SU-DHL-6 (cell line): ENCODE measurements around the gene TBC1D19.

Source experiments
- EZH2phosphoT487 ChIP-seq: fragments of 200-600 bp; sonication (generic), shearing (Covaris generic); conservative IDR thresholded peaks from 2 replicates; pipeline ENCODE4 v1.6.1; 2018; ENCODE audit warnings: mild to moderate bottlenecking, antibody characterized with exemption, low read length, moderate library complexity, mixed read lengths
- TF ChIP-seq, protein P1 (sequence below): fragments of 200-600 bp; sonication (generic); IDR thresholded peaks from one replicate; pipeline ENCODE4 v1.5.1; 2017; ENCODE audit warnings: antibody characterized with exemption, mild to moderate bottlenecking, low read length, moderate library complexity; ENCODE audit not compliant: insufficient read depth, poor library complexity, severe bottlenecking

DNA sequence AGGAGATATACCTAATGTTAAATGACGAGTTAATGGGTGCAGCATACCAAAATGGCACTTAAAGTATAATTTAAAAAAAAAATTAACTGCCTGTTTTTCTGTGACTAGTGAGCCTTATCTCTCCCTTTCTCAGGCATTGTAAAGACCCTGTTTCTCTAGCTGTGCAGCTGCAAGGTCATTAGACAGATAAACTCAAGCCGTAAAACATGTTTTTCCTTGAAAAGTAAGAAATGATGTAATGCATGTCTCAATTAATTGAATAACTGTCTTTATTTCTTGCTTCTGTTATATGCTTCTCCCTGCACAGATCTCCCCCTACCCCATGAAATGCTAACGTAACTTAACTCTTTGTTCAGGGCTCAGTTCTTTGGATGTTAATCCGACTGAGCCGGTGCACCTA, 10.5 kb downstream of the TBC1D19 start:
- TF ChIP-seq, protein P1, sequence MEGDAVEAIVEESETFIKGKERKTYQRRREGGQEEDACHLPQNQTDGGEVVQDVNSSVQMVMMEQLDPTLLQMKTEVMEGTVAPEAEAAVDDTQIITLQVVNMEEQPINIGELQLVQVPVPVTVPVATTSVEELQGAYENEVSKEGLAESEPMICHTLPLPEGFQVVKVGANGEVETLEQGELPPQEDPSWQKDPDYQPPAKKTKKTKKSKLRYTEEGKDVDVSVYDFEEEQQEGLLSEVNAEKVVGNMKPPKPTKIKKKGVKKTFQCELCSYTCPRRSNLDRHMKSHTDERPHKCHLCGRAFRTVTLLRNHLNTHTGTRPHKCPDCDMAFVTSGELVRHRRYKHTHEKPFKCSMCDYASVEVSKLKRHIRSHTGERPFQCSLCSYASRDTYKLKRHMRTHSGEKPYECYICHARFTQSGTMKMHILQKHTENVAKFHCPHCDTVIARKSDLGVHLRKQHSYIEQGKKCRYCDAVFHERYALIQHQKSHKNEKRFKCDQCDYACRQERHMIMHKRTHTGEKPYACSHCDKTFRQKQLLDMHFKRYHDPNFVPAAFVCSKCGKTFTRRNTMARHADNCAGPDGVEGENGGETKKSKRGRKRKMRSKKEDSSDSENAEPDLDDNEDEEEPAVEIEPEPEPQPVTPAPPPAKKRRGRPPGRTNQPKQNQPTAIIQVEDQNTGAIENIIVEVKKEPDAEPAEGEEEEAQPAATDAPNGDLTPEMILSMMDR = no peak
- TF ChIP-seq EZH2phosphoT487 = no peak
